Effector memory CD4-positive, alpha-beta T cell (primary cell): ENCODE data around the gene WNT8A.

Source experiments
- DNase-seq, 3 donors: peaks; one replicate each; pipeline ENCODE4 v3.0.0-alpha.2; 2020
- H3K27ac ChIP-seq: 2 replicates; pipeline ENCODE4 v1.7.0; 2013; ENCODE audit warnings: mild to moderate bottlenecking, low read length, moderate library complexity; ENCODE audit not compliant: insufficient read depth, poor library complexity, severe bottlenecking
- H3K27me3 ChIP-seq: replicated peaks from 2 replicates; pipeline ENCODE4 v1.7.0; 2013; ENCODE audit warnings: mild to moderate bottlenecking, low read length; ENCODE audit not compliant: insufficient read depth, control insufficient read depth, poor library complexity, severe bottlenecking
- H3K36me3 ChIP-seq: 2 replicates; pipeline ENCODE4 v1.7.0; 2013; ENCODE audit warnings: mild to moderate bottlenecking, low read length, moderate library complexity; ENCODE audit not compliant: control insufficient read depth, insufficient read depth
- H3K4me1 ChIP-seq: 2 replicates; pipeline ENCODE4 v1.7.0; 2013; ENCODE audit warnings: low read length, mild to moderate bottlenecking; ENCODE audit not compliant: control insufficient read depth, insufficient read depth, poor library complexity, severe bottlenecking
- H3K4me3 ChIP-seq: 2 replicates; pipeline ENCODE4 v1.7.0; 2013; ENCODE audit warnings: low read length, low read depth, mild to moderate bottlenecking; ENCODE audit not compliant: insufficient read depth, poor library complexity, severe bottlenecking
- H3K9me3 ChIP-seq: 2 replicates; pipeline ENCODE4 v1.7.0; 2013; ENCODE audit warnings: mild to moderate bottlenecking, low read length, moderate library complexity; ENCODE audit not compliant: control insufficient read depth

Gene WNT8A

DNA sequence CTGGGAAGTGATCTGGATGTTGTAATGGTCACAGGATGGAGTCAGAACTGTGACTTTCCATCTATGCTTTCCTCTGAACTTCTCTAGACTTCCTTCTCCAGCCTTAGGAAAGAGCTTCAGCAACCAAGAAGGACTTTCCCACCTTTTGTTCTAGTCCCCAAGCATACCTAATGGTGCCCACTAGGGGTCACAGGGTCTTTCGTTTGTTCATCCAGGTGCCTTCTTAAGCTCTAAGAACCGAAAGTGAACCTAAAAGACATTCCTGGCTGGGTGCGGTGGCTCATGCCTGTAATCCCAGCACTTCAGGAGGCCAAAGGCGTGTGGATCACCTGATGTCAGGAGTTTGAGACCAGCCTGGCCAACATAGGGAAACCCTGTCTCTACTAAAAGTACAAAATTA, 1.8 kb upstream of the WNT8A start:
- DNase-seq = no peak

DNA sequence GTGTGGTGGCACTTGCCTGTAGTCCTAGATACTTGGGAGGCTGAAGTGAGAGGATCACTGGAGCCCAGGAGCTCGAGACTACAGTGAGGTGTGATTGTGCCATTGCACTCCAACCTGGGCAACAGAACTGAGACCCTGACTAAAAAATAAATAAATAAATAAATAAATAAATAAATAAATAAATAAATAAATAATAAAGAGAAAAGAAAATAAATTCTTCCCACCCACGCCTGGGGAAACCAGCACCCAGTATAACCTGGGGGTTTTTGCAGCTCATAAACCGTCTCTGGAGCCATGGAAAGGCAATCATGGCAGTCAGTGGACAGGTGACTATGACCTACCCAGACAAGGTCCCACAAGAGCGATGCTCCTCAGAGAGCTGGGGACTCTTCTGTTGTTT, 7.9 kb downstream of the WNT8A start:
- Histone ChIP-seq H3K27me3 (no peaks in the 10 kb centered on the region), H3K4me3 (no peak overlapping the region), H3K27ac (no peak overlapping the region), H3K36me3 (no peaks in the 10 kb centered on the region), H3K9me3 (no peaks in the 10 kb centered on the region), H3K4me1 (no peaks in the 10 kb centered on the region)
- DNase-seq = no peak

More for the DNA sequence above, 1.8 kb upstream of the WNT8A start:
- Histone ChIP-seq H3K4me1 (no peaks in the 10 kb centered on the region), H3K4me3 (no peak overlapping the region), H3K9me3 (no peaks in the 10 kb centered on the region), H3K27me3 (no peaks in the 10 kb centered on the region), H3K36me3 (no peaks in the 10 kb centered on the region), H3K27ac (no peak overlapping the region)

DNA sequence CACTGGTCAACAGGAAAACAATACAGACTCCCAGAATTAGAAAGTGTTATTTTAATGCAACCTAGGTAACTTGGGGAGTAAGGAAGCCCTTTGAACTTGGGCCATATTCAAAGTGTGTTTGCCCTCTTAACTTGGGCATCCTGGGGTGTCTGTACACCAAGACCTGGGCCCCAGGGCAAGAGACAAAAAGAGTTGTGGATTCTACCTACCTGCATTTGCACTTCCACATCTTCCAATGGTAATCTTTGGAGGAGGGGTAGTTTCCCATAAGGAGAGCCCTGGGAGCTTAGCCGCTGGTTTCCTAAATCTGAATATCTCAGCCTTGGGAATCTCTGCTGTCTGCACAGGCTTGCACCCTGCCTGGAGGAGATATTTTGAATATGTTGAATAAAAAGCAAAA, 8.5 kb downstream of the WNT8A start:
- H3K4me1 ChIP-seq = no peaks in the 10 kb centered on the region
- no peak for DNase-seq
- H3K27me3 ChIP-seq = no peaks in the 10 kb centered on the region
- no peaks in the 10 kb centered on the region for H3K9me3 ChIP-seq
- H3K36me3 ChIP-seq = no peaks in the 10 kb centered on the region
- H3K27ac ChIP-seq = no peak overlapping the region
- H3K4me3 ChIP-seq = no peak overlapping the region

DNA sequence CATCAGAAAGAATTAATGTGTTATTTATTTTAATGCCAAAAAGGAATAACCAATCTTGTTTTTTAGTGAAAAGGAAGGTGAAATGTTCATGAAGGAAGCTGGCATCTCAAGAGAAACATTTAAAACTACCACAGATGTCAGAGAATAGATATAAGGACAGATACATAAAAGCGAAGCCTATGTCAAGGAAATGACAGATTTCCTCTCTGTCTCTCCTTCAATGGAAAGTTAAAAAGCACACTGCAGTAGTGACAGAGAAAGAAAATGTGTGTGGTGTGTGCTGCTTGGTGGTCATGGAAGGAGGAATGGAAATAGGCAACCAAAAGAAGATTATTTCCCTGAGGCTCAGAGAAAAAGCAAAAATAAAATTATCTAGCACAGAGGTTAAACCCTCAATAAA, 9.2 kb downstream of the WNT8A start:
- H3K27ac ChIP-seq = no peak overlapping the region
- no peak overlapping the region for H3K4me3 ChIP-seq
- no peaks in the 10 kb centered on the region for H3K4me1 ChIP-seq
- no peaks in the 10 kb centered on the region for H3K27me3 ChIP-seq
- no peak for DNase-seq
- no peaks in the 10 kb centered on the region for H3K36me3 ChIP-seq
- H3K9me3 ChIP-seq = no peaks in the 10 kb centered on the region

DNA sequence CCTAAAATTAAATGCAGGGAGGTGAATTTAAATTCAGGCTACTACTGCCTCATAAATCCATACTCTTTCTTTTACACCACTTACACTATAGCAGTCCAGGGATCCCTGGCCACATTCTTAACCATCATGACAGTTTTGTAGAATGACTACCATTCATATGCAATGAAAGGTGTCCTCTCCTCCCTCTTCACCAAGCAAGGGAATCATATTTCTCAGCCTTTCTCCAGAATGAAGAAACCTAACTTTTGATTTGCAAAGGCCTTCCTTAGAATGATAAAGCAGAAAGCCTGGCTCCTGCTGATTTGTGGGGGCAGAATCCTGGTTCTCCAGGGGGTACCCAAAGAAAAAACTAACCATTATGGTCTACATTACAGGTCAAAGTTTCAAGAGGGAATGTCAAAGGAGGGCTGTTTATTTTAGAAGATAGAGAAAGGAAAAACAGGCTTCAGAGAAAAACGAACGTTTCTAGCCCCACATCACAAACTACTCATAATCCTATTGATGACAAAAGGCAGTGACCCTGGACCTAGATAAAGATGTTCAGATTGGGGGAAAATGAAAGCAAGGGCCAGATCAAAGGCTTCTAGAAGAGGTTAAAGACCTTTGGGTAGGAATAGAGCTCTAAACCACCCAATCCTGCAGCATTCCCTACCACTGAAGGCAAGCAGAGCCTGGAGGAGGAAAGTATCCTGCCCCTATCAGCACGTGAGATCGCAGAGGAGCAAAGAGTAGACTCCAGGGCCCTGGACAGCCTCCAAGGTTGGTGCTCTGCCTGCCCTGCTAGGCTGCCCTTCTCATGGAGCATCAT, 11.5 kb downstream of the WNT8A start:
- no peak for DNase-seq
- H3K9me3 ChIP-seq = no peaks in the 10 kb centered on the region
- no peaks in the 10 kb centered on the region for H3K27me3 ChIP-seq
- H3K4me1 ChIP-seq = no peaks in the 10 kb centered on the region
- H3K4me3 ChIP-seq = no peak overlapping the region
- no peak overlapping the region for H3K27ac ChIP-seq
- H3K36me3 ChIP-seq = no peaks in the 10 kb centered on the region

DNA sequence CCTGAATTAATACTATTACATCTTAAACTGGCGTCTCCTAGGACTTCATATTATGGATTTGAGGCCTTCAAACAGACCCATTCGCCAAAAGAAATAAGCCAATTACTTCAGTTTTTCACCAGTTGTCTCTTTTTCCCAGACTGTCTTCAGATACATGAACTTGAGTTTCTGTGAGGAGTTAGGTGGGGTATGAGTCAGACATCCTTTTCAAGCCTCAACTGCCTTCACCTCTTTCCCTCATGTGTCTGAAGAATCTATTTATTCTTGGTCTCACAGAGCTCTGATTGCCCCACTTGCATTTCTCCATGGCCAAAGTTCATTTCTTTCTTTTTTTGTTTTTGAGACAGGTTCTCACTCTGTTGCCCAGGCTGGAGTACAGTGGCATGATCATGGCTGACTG, 12.5 kb downstream of the WNT8A start:
- no peaks in the 10 kb centered on the region for H3K4me1 ChIP-seq
- no peaks in the 10 kb centered on the region for H3K9me3 ChIP-seq
- no peaks in the 10 kb centered on the region for H3K36me3 ChIP-seq
- H3K27me3 ChIP-seq = no peaks in the 10 kb centered on the region
- H3K4me3 ChIP-seq = no peak overlapping the region
- H3K27ac ChIP-seq = no peak overlapping the region
- no peak for DNase-seq

DNA sequence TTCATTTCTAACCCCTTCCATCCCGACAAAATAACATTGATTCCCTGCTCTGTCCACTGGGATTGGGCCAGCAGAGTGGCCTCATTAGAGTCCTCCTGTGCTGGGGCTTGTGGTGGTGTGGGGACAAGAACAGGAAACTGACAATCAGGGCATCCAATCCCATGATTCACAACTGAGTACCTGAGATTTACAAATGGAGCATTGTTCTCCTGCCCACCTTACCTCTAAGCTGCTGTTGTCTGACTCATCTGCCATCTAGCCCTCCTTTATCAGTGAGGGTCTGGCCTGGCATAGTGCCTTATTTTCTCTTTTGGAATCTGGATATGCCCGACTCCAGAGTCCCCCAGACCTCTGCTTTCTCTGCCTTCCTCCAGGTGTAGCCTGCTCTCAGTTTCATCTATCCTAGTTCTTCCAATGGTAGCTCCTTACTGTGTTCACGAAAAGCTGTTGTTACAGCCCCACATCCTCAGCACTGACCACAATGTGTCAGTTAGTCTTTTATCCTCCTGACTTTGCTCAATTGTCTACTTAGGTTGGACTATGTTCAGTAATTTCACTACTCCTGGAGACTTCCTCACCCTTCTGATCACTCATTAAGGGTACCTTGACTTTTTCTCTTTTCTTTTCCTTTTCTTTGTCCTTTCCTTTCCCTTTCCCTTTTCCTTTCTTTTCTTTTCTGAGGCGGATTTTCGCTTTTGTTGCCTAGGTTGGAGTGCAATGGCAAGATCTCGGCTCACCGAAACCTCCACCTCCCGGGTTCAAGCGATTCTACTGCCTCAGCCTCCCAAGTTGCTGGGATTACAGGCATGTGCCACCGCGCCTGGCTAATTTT, 13.4 kb downstream of the WNT8A start:
- DNase-seq = no peak
- Histone ChIP-seq H3K9me3 (no peaks in the 10 kb centered on the region), H3K4me1 (no peaks in the 10 kb centered on the region), H3K36me3 (no peaks in the 10 kb centered on the region), H3K4me3 (no peak overlapping the region), H3K27ac (no peak overlapping the region), H3K27me3 (no peaks in the 10 kb centered on the region)

DNA sequence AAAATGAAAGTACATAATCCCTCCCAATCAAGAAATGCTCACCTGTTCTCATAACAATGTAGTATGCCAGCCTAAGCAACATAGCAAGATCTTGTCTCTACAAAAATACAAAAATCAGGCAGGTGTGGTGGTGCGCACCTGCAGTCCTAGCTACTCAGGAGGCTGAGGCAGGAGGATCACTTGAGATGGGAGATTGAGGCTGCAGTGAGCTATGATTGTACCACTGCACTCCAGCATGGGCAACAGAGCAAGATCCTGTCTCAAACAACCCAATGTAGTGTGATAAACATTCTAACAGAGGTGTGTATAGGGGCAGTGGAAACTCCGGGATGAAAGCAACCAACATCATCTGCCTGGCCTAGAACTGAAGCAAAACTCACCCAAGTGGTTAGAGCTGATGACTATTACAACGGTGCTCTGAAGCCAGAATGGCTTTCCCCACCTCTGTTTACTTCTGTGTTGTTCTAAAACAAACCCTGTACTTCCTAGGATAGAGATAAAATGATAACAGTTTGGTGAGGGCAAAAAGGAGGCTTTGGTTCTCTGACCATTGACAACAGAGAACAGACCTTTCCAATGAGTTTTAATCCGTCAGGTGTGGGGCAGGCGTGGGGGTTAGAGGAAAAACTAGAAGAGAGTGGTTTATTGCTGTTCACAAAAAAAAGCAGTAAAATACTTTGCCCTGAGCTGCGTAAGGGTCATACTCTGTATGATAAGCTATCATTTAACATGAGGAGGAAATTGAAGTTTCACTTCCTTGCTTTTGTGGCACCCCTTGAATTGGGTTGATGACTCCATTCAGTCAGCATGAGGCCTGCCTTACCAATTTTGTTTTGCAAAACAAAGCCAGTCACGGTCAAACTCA, 18.9 kb downstream of the WNT8A start:
- Histone ChIP-seq H3K9me3 (no peaks in the 10 kb centered on the region), H3K4me1 (no peaks in the 10 kb centered on the region), H3K27ac (no peak overlapping the region), H3K27me3 (no peaks in the 10 kb centered on the region), H3K36me3 (no peaks in the 10 kb centered on the region), H3K4me3 (no peak overlapping the region)
- no peak for DNase-seq

DNA sequence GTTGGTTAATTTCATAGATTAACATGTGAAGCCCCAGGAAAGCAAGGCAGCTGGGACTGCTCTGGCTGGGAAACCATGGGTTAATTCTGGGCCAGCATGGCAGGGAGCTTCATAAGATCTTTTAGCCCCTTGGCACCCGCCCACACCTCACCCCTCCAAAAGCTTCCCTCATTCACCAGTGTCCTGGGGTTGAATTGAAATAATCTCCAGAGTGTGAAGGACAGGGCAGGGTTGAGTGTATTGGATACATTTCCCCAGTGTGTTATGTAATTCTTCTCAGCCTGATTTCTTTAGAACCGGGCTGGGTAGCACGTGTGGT, 19.4 kb downstream of the WNT8A start:
- Histone ChIP-seq H3K27ac (no peak overlapping the region), H3K4me3 (no peak overlapping the region), H3K36me3 (no peaks in the 10 kb centered on the region), H3K9me3 (no peaks in the 10 kb centered on the region), H3K4me1 (no peaks in the 10 kb centered on the region), H3K27me3 (no peaks in the 10 kb centered on the region)
- DNase-seq = no peak
